Astrocyte of the cerebellum (primary cell): ENCODE results near the gene SLC25A29.

Source experiments
- DNase-seq: peaks from one replicate; pipeline ENCODE4 v3.0.0-alpha.2; 2011; ENCODE audit warnings: low read depth
- H3K4me3 ChIP-seq: 2 replicates; pipeline ENCODE4 v1.5.1; 2011; ENCODE audit warnings: mild to moderate bottlenecking, low read depth, low read length, moderate library complexity
- CTCF ChIP-seq: IDR thresholded peaks from 2 replicates; pipeline ENCODE4 v1.5.1; 2012; ENCODE audit warnings: low read length, low read depth, moderate library complexity, mild to moderate bottlenecking; ENCODE audit errors: missing control alignments
- in situ Hi-C: cut with HindIII; loops from 2 replicates; pipeline ENCODE4 v1.10.0; 2017; ENCODE audit warnings: low sequenced_read_pairs

SLC25A29 gene

GRCh38 chr14:100262545-100262944 lies 43.7 kb downstream of the SLC25A29 start:
- no peak overlapping the region for H3K4me3 ChIP-seq
- TF ChIP-seq CTCF, result no peak
- in situ Hi-C loops, result no loop called here
- DNase-seq, result no peak

GRCh38 chr14:100261621-100262020 lies 44.6 kb downstream of the SLC25A29 start:
- no peak for TF ChIP-seq CTCF
- in situ Hi-C loops, result no loop called here
- no peak for DNase-seq
- no peak overlapping the region for H3K4me3 ChIP-seq

GRCh38 chr14:100256339-100256895 lies 49.8 kb downstream of the SLC25A29 start:
- no peak for TF ChIP-seq CTCF
- DNase-seq, result no peak
- no peak overlapping the region for H3K4me3 ChIP-seq
- in situ Hi-C loops, result no loop called here

GRCh38 chr14:100252684-100253083 lies 53.6 kb downstream of the SLC25A29 start:
- DNase-seq, result no peak
- in situ Hi-C loops, result no loop called here
- no peak for TF ChIP-seq CTCF
- H3K4me3 ChIP-seq, result no peak overlapping the region

- H3K4me3 ChIP-seq, result no peak overlapping the region
- in situ Hi-C loops, result no loop called here
- TF ChIP-seq CTCF, result no peak
- DNase-seq, result no peak
Observed at GRCh38 chr14:100250732-100251465, 55.3 kb downstream of the SLC25A29 start.

GRCh38 chr14:100246809-100247428 lies 59.3 kb downstream of the SLC25A29 start:
- no peak overlapping the region for H3K4me3 ChIP-seq
- no peak for DNase-seq
- TF ChIP-seq CTCF, result peak; percentile 78
- in situ Hi-C loops, result no loop called here
